ENCODE results near the gene TRIM71.

DNA sequence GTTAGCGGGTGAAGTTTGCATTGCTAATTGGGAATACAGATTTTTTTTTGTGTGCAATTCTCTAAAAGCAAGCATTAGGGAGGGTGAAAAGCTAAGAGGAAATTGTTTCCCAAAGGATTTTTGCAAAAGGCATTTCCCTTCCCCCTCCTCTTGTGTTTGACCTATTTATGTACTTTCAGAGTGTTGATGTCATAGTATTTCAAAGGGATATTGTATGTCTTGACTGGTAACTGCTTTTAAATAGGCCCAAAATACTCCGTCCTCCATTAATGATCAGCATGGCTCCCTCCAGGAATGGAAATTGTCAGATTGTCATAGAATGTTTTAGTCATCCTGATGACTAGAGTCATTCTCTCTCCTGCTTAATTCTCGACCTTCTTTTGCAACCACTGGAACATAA, 32.4 kb downstream of the TRIM71 start:
- TF ChIP-seq, protein P1, sequence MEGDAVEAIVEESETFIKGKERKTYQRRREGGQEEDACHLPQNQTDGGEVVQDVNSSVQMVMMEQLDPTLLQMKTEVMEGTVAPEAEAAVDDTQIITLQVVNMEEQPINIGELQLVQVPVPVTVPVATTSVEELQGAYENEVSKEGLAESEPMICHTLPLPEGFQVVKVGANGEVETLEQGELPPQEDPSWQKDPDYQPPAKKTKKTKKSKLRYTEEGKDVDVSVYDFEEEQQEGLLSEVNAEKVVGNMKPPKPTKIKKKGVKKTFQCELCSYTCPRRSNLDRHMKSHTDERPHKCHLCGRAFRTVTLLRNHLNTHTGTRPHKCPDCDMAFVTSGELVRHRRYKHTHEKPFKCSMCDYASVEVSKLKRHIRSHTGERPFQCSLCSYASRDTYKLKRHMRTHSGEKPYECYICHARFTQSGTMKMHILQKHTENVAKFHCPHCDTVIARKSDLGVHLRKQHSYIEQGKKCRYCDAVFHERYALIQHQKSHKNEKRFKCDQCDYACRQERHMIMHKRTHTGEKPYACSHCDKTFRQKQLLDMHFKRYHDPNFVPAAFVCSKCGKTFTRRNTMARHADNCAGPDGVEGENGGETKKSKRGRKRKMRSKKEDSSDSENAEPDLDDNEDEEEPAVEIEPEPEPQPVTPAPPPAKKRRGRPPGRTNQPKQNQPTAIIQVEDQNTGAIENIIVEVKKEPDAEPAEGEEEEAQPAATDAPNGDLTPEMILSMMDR (IDR thresholded peaks at IDR 0.05), result no peak
- no peak for TF ChIP-seq POLR2AphosphoS5 (IDR thresholded peaks at IDR 0.05)
- TF ChIP-seq EP300 (IDR thresholded peaks at IDR 0.05), result no peak
- TF ChIP-seq POLR2A (IDR thresholded peaks at IDR 0.05), result no peak
